Measurements from ENCODE around the gene PTTG2. TPM values are rescaled to one million over a fixed set of nuclear protein-coding genes. Genes with fewer than 3 reads are reported as not detected.

PTTG2 gene
- total RNA-seq, 2 donors from 2014 or later: 2.6 TPM; not detected in 1

GRCh38 chr4:37989398-37990260 lies 29.4 kb downstream of the PTTG2 start:
- H3K27me3 ChIP-seq (replicated peaks; ENCODE audit: insufficient read depth): no peaks in the 10 kb centered on the region
- DNase-seq (ENCODE audit: low spot score): no peak
- intact Hi-C loops (cut with DNase I): no loop called here
- H3K4me3 ChIP-seq: no peak overlapping the region
- WGBS: 59% methylated on average over 8 of the region's 8 CpGs
- no peaks in the 10 kb centered on the region for H3K36me3 ChIP-seq
- H3K27ac ChIP-seq: peak overlapping the region; percentile 23 to 41
- H3K4me1 ChIP-seq (replicated peaks): no peaks in the 10 kb centered on the region
- no peaks in the 10 kb centered on the region for H3K9me3 ChIP-seq
- TF ChIP-seq POLR2AphosphoS5 (IDR thresholded peaks at IDR 0.05) (no peak), POLR2A (IDR thresholded peaks at IDR 0.05) (no peak), CTCF (IDR thresholded peaks at IDR 0.05) (no peak)

DNA sequence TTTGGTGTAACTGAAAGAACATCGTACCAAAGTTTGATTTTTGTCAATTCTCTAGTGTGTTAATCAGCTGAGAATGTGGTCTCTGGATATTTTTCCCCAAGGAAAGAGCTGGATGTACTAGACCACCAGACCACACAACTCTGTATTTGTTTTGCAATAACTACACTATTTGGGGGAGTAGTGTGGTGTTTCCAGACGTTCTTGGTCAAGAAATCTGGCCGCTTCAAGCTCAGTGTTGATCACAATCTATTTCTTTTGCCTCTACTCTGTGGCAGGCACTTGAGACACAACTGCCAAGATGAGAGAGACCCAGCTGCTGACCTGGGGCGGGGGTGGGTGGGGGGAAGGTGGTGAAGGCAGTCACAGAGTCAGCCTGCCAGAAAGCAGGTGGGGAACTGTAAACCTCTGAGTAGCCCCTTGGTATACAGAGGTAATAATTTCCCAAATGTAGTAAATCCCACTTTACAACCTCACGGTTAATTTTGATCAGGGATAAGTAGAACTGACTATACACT lies 30.6 kb downstream of the PTTG2 start:
- intact Hi-C loops (cut with DNase I): no loop called here
- no peaks in the 10 kb centered on the region for H3K9me3 ChIP-seq
- no peak for TF ChIP-seq POLR2AphosphoS5 (IDR thresholded peaks at IDR 0.05)
- TF ChIP-seq POLR2A (IDR thresholded peaks at IDR 0.05): no peak
- no peak for TF ChIP-seq CTCF (IDR thresholded peaks at IDR 0.05)
- no peak for DNase-seq (ENCODE audit: low spot score)
- 77% methylated on average over 5 of the region's 5 CpGs for WGBS
- H3K4me1 ChIP-seq (replicated peaks): no peaks in the 10 kb centered on the region
- H3K36me3 ChIP-seq: no peaks in the 10 kb centered on the region
- no peak overlapping the region for H3K4me3 ChIP-seq
- H3K27ac ChIP-seq: no peak overlapping the region
- no peaks in the 10 kb centered on the region for H3K27me3 ChIP-seq (replicated peaks; ENCODE audit: insufficient read depth)

DNA sequence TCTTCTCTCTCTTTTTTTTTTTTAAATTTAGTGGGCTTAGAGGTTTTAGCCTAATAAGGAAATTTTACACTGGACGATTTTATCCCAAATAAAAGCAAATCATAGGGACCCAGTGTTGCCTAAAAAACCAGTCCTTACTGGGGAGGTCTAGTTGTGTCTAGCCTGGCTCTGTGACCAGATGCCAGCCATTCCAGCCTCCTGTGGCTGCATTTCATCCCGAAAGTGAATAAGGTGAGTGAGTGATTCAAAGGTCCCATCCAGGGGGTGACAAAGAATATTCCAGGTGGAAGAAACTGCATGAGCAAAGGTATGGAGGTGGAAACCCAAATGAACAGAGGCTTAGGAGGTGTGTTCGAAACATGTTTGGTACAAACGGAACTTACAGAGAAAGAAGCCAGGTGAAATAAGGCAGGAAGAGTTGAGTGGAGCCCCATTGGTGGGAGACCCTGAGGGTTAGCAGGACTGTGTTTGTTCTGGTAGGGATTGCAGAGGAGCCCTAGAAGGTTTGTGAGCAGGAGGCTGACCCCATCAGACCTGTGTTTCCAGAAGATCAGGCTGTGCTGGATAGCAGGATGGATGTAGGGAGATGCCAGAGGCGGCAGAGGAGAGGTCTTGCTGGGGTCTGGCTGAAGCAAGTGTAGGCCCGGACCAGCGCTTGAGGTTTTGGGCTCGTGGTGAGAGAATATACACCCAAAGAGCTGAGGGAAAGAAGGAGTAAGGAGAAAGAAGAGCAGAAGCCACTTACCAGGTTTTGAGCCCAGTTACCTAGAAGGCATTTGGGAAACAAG lies 31.6 kb downstream of the PTTG2 start:
- Histone ChIP-seq H3K36me3 (no peaks in the 10 kb centered on the region), H3K4me3 (no peak overlapping the region), H3K9me3 (no peaks in the 10 kb centered on the region), H3K27me3 (replicated peaks; ENCODE audit: insufficient read depth) (no peaks in the 10 kb centered on the region), H3K27ac (no peak overlapping the region), H3K4me1 (replicated peaks) (no peaks in the 10 kb centered on the region)
- WGBS: 88% methylated on average over 8 of the region's 8 CpGs
- DNase-seq (ENCODE audit: low spot score): no peak
- TF ChIP-seq POLR2A (IDR thresholded peaks at IDR 0.05): no peak
- TF ChIP-seq POLR2AphosphoS5 (IDR thresholded peaks at IDR 0.05): no peak
- no peak for TF ChIP-seq CTCF (IDR thresholded peaks at IDR 0.05)
- intact Hi-C loops (cut with DNase I): no loop called here

DNA sequence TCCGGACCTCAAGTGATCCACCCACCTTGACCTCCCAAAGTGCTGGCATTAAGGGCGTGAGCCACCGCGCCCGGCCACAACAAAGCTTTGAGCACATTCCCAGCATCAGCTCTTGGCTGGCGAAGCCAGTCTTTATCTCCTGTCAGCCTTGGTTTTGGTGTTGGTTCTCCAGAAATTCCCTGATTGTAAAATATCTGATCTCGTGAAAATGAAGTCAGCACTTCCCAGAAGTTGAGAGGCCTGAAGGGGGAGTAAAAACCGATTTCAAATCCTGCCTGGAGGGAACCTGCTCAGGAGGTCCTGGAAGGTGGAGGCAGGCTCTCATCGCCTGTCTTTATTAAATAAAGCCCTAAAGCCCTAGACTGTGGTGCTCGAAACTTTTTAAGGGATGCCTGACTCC lies 33.6 kb downstream of the PTTG2 start:
- H3K27ac ChIP-seq: no peak overlapping the region
- no peaks in the 10 kb centered on the region for H3K36me3 ChIP-seq
- TF ChIP-seq POLR2AphosphoS5 (IDR thresholded peaks at IDR 0.05) (no peak), CTCF (IDR thresholded peaks at IDR 0.05) (no peak), POLR2A (IDR thresholded peaks at IDR 0.05) (no peak)
- no peaks in the 10 kb centered on the region for H3K9me3 ChIP-seq
- intact Hi-C loops (cut with DNase I): no loop called here
- DNase-seq (ENCODE audit: low spot score): no peak
- 85% methylated on average over 10 of the region's 10 CpGs for WGBS
- no peaks in the 10 kb centered on the region for H3K27me3 ChIP-seq (replicated peaks; ENCODE audit: insufficient read depth)
- no peak overlapping the region for H3K4me3 ChIP-seq
- no peaks in the 10 kb centered on the region for H3K4me1 ChIP-seq (replicated peaks)
